Endodermal cell (in vitro differentiated cells): ENCODE results near the gene CRCP. TPM values are rescaled to one million over a fixed set of nuclear protein-coding genes. Genes with fewer than 3 reads are reported as not detected.

Source experiments
- DNase-seq: peaks from one replicate; pipeline ENCODE4 v3.0.0-alpha.2; 2017
- H3K27ac ChIP-seq: 2 replicates; pipeline ENCODE4 v1.5.1; 2013; ENCODE audit warnings: mild to moderate bottlenecking, low read depth, low read length, moderate library complexity
- H3K27me3 ChIP-seq: 2 replicates; pipeline ENCODE4 v1.6.1; 2013; ENCODE audit warnings: mild to moderate bottlenecking, low read length, moderate library complexity; ENCODE audit not compliant: insufficient read depth, control insufficient read depth, poor library complexity, severe bottlenecking
- H3K36me3 ChIP-seq: 2 replicates; pipeline ENCODE4 v1.7.0; 2013; ENCODE audit warnings: mild to moderate bottlenecking, low read length, moderate library complexity; ENCODE audit not compliant: control insufficient read depth, insufficient read depth
- H3K4me1 ChIP-seq: one replicate; pipeline ENCODE4 v1.7.0; 2013; ENCODE audit warnings: low read length; ENCODE audit not compliant: control insufficient read depth, insufficient read depth
- H3K4me3 ChIP-seq: 2 replicates; pipeline ENCODE4 v1.5.1; 2013; ENCODE audit warnings: mild to moderate bottlenecking, low read length, moderate library complexity
- H3K9ac ChIP-seq: 2 replicates; pipeline ENCODE4 v1.6.1; 2013; ENCODE audit warnings: mild to moderate bottlenecking, low read length, moderate library complexity; ENCODE audit not compliant: poor library complexity, severe bottlenecking; ENCODE audit errors: extremely low read depth
- H3K9me3 ChIP-seq: 2 replicates; pipeline ENCODE4 v1.6.1; 2013; ENCODE audit warnings: mild to moderate bottlenecking, low read length, moderate library complexity; ENCODE audit not compliant: control insufficient read depth
- H3K27ac Mint-ChIP-seq: 2 replicates; pipeline ENCODE4 v1.8.0; 2020; ENCODE audit warnings: mixed read lengths
- H3K27me3 Mint-ChIP-seq: 2 replicates; pipeline ENCODE4 v1.8.0; 2021; ENCODE audit warnings: mild to moderate bottlenecking, mixed read lengths; ENCODE audit not compliant: insufficient read depth
- H3K36me3 Mint-ChIP-seq: 2 replicates; pipeline ENCODE4 v1.8.0; 2020; ENCODE audit warnings: low read depth, mixed read lengths
- H3K4me1 Mint-ChIP-seq: 2 replicates; pipeline ENCODE4 v1.8.0; 2020; ENCODE audit warnings: mixed read lengths
- H3K4me3 Mint-ChIP-seq: 2 replicates; pipeline ENCODE4 v1.8.0; 2020; ENCODE audit warnings: mild to moderate bottlenecking, moderate library complexity, mixed read lengths
- H3K9me3 Mint-ChIP-seq: 2 replicates; pipeline ENCODE4 v1.8.0; 2020; ENCODE audit warnings: mild to moderate bottlenecking, mixed read lengths
- whole genome bisulfite sequencing, 2 experiments: methylation state at CpG; one replicate each; pipeline versions ENCODE4 v1.1.5 to v1.1.7; 2013; ENCODE audit warnings: missing lambda C conversion rate in 2 of 2, mixed read lengths in 1 of 2; ENCODE audit not compliant: insufficient coverage in 1 of 2, insufficient read length in 1 of 2; 5-methylcytosine and 5-hydroxymethylcytosine counted together
- long read RNA-seq, 4 experiments: library from polyadenylated mRNA in 2 of 4; library from RNA in 1 of 4; library from capped mRNA in 1 of 4; stranded (forward) in 3 of 4; unstranded in 1 of 4; transcript quantifications; one replicate each; pipeline ENCODE4 v2.0.0, GENCODE V29; 2020 to 2021; ENCODE audit warnings: inconsistent platforms in 1 of 4
- polyA plus RNA-seq, 2 experiments: library from polyadenylated mRNA; stranded (reverse); fragments of 50-300 nt; gene quantifications; one replicate each; pipeline ENCODE4 v1.2.3, GENCODE V29; 2013
- total RNA-seq, 2 donors: library from RNA; stranded (reverse); fragmentation: NEBNext Ultra II Directional in 1 of 2; extraction: Animal tissue kit (Norgen Biotek cat#: 25700) in 1 of 2; gene quantifications; 2 replicates in 1 of 2; 3 replicates in 1 of 2; pipeline ENCODE4 v1.2.1, GENCODE V29; 2021
- TF ChIP-seq, protein P1 (sequence below): fragments of 200-600 bp; sonication (generic); conservative IDR thresholded peaks from 2 replicates; pipeline ENCODE4 v1.5.0; 2021; ENCODE audit warnings: antibody characterized with exemption, mild to moderate bottlenecking

CRCP gene
- total RNA-seq = 10 to 100 TPM; 25.9 to 27.8 TPM
- polyA plus RNA-seq (2013, experiment 1 of 2) = 22.7 TPM
- polyA plus RNA-seq (2013, experiment 2 of 2) = 18.5 TPM
- long read RNA-seq, experiment 1, partial matches to known transcripts = 0 of 1 reads
- long read RNA-seq, experiment 1, other reads (novel, unspliced or antisense) = 1 of 1 reads
- long read RNA-seq, experiment 2, transcript CRCP-203 (6 exons, 3,009 nt) = major isoform, 14 of 21 reads
- long read RNA-seq, experiment 2, partial matches to known transcripts = 0 of 21 reads
- long read RNA-seq, experiment 2, other reads (novel, unspliced or antisense) = 7 of 21 reads
- long read RNA-seq, experiment 3, partial matches to known transcripts = 1 of 6 reads
- long read RNA-seq, experiment 3, other reads (novel, unspliced or antisense) = 1 of 6 reads
- long read RNA-seq, experiment 4, partial matches to known transcripts = 1 of 8 reads
- long read RNA-seq, experiment 4, other reads (novel, unspliced or antisense) = 4 of 8 reads

DNA sequence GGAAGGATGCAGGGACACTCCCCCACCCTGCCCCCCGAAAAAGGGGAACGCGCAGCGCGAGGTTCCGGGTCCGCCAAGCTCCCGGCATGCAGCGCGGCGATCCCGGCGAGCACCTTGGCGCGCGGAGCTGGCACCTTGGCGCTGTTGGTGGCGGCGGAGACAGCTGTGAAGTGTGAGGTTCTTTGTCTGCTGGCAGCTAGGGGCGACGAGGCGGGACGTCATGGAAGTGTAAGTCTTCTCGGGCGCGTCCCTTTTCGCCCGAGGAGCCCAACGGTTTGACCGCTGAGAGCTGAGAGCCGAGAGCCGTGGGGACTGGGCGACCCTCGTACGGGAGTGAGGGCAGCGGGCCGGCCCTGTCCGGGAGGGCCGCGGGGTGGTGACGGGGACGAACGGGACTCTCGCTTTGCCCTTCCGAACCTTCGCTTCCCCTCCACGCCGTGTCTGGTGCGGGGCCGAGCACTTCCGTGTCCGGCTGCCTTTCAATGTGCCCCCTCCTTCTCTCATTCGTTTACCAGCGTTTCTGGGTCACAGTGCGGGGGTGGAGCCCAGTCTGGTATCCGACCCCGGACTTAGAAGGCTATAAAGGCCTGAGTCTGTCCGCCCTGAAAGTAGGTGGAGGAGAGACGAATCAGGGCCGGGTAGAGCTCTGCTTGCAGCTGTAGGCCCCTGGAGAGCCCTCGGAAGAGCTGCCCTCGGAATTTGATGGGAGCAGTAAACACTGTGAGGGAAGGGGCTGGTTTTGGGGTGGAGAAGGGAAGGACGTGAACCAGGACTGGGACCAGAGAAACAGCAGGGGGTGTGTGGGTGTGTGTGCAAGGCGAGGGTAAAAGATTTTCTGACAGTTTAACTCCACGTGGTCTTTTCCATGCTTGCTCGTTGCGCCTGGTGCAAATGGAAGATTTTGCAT is at the start of gene CRCP:
Gene CRCP (plus strand): TSS at position 105 of the 907 bp plus-strand sequence. CDS start 116 bp downstream, at position 221.
- peaks cover 15% of the 10 kb centered on the region for H3K36me3 Mint-ChIP-seq
- TF ChIP-seq, protein P1, sequence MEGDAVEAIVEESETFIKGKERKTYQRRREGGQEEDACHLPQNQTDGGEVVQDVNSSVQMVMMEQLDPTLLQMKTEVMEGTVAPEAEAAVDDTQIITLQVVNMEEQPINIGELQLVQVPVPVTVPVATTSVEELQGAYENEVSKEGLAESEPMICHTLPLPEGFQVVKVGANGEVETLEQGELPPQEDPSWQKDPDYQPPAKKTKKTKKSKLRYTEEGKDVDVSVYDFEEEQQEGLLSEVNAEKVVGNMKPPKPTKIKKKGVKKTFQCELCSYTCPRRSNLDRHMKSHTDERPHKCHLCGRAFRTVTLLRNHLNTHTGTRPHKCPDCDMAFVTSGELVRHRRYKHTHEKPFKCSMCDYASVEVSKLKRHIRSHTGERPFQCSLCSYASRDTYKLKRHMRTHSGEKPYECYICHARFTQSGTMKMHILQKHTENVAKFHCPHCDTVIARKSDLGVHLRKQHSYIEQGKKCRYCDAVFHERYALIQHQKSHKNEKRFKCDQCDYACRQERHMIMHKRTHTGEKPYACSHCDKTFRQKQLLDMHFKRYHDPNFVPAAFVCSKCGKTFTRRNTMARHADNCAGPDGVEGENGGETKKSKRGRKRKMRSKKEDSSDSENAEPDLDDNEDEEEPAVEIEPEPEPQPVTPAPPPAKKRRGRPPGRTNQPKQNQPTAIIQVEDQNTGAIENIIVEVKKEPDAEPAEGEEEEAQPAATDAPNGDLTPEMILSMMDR = no peak
- peaks cover 27% of the 10 kb centered on the region for H3K4me1 Mint-ChIP-seq
- H3K9ac ChIP-seq = peak within 1 kb of the TSS; percentile 89
- peak within 1 kb of the TSS; percentile 95 for H3K4me3 ChIP-seq
- H3K4me1 ChIP-seq = peaks cover 7% of the 10 kb centered on the region
- H3K27me3 ChIP-seq = no peaks in the 10 kb centered on the region
- H3K9me3 ChIP-seq = peaks cover 4% of the 10 kb centered on the region
- peak within 1 kb of the TSS; percentile 96 for H3K27ac ChIP-seq
- H3K27ac Mint-ChIP-seq = peak within 1 kb of the TSS; percentile 99
- 0 to 1% methylated on average over 43 to 67 of the region's 67 CpGs for WGBS, 2 experiments
- H3K27me3 Mint-ChIP-seq = no peaks in the 10 kb centered on the region
- DNase-seq = peak; percentile 93
- peak within 1 kb of the TSS; percentile 84 for H3K4me3 Mint-ChIP-seq
- H3K36me3 ChIP-seq = no peaks in the 10 kb centered on the region
- H3K9me3 Mint-ChIP-seq = peaks cover 5% of the 10 kb centered on the region

DNA sequence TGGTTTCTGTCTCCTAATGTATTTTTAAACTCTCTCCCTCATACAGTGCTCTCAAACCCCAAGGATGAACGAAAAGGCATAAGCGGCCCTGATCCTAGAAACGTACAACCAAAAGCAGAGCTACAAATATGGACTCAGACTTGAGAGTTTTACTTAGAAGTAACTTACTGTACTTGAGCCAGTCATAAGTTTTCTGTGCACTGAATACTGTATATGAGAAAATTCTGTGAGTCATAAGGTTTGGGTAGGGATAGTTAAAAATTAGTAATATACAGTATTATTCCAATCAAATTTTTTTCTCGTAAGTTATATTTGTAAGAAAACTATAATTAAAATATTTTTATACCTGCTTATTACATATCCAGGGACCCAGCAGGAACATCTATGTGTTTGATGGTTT is 44.9 kb upstream of the CRCP start:
- no peak for DNase-seq
- H3K4me1 Mint-ChIP-seq = no peaks in the 10 kb centered on the region
- Histone ChIP-seq H3K4me3 (no peak overlapping the region), H3K27ac (no peak overlapping the region), H3K4me1 (no peaks in the 10 kb centered on the region), H3K9ac (no peak overlapping the region), H3K36me3 (no peaks in the 10 kb centered on the region), H3K9me3 (peaks cover 3% of the 10 kb centered on the region), H3K27me3 (no peaks in the 10 kb centered on the region)
- H3K27ac Mint-ChIP-seq = no peak overlapping the region
- H3K9me3 Mint-ChIP-seq = peaks cover 11% of the 10 kb centered on the region
- no peaks in the 10 kb centered on the region for H3K36me3 Mint-ChIP-seq
- TF ChIP-seq, protein P1 = no peak
- H3K4me3 Mint-ChIP-seq = no peak overlapping the region
- 95 to 100% methylated on average over 2 to 3 of the region's 4 CpGs for WGBS, 2 experiments
- H3K27me3 Mint-ChIP-seq = no peaks in the 10 kb centered on the region

DNA sequence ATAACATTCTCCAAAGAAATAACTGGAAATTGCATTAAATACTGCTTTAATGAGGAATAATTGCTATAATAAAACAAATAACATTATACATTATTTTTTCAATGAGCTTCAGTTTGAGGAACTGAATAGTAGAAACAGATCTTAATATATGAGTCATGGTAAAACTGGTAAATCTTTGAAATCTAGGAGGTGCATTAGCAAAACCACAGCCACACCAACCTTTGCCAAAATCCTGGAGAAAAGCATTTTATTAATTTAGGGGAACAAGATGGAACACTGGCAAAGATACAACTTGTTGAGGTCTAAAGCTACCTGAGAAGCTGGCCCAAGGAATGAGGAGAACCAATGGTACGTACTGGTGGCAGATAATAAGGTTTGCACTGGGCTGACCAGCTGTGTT is 44.4 kb upstream of the CRCP start:
- peaks cover 11% of the 10 kb centered on the region for H3K9me3 Mint-ChIP-seq
- 90 to 95% methylated on average over 1 of the region's 1 CpG for WGBS, 2 experiments
- Histone ChIP-seq H3K9ac (no peak overlapping the region), H3K9me3 (peaks cover 3% of the 10 kb centered on the region), H3K27me3 (no peaks in the 10 kb centered on the region), H3K4me3 (no peak overlapping the region), H3K27ac (no peak overlapping the region), H3K4me1 (no peaks in the 10 kb centered on the region), H3K36me3 (no peaks in the 10 kb centered on the region)
- H3K36me3 Mint-ChIP-seq = no peaks in the 10 kb centered on the region
- no peak for DNase-seq
- H3K4me3 Mint-ChIP-seq = no peak overlapping the region
- TF ChIP-seq, protein P1 = no peak
- no peaks in the 10 kb centered on the region for H3K4me1 Mint-ChIP-seq
- H3K27ac Mint-ChIP-seq = no peak overlapping the region
- H3K27me3 Mint-ChIP-seq = no peaks in the 10 kb centered on the region
